C4-2B (cell line): ENCODE data around the gene SPDYE4.

Source experiments
- H3K27ac ChIP-seq: fragments of 450-650 bp; 2 replicates; pipeline ENCODE4 v1.5.1; 2017
- CTCF ChIP-seq: fragments of 450-650 bp; conservative IDR thresholded peaks from 2 replicates; pipeline ENCODE4 v1.5.1; 2017; ENCODE audit warnings: mild to moderate bottlenecking
- ZFX ChIP-seq: fragments of 450-650 bp; IDR thresholded peaks from 2 replicates; pipeline ENCODE4 v1.6.1; 2017

Gene SPDYE4

GRCh38 chr17:8781776-8782175 is 23.4 kb upstream of the SPDYE4 start:
- H3K27ac ChIP-seq, result no peak overlapping the region
- TF ChIP-seq ZFX (no peak), CTCF (no peak)

- TF ChIP-seq CTCF, result no peak
- no peak for TF ChIP-seq ZFX
These were observed 18.5 kb upstream of the SPDYE4 start for GRCh38 chr17:8776881-8777280.

GRCh38 chr17:8776248-8776647 is 17.9 kb upstream of the SPDYE4 start:
- TF ChIP-seq ZFX (no peak), CTCF (no peak)
- H3K27ac ChIP-seq, result no peak overlapping the region

More at GRCh38 chr17:8776881-8777280, 18.5 kb upstream of the SPDYE4 start:
- no peak overlapping the region for H3K27ac ChIP-seq

- TF ChIP-seq ZFX (no peak), CTCF (no peak)
- H3K27ac ChIP-seq, result no peak overlapping the region
These were observed 8.4 kb upstream of the SPDYE4 start for GRCh38 chr17:8766731-8767130.

GRCh38 chr17:8762012-8762411 is 3.7 kb upstream of the SPDYE4 start:
- TF ChIP-seq ZFX (no peak), CTCF (no peak)
- H3K27ac ChIP-seq, result no peak overlapping the region

- TF ChIP-seq ZFX, result no peak
- TF ChIP-seq CTCF, result no peak
- no peak overlapping the region for H3K27ac ChIP-seq
These were observed 1.2 kb downstream of the SPDYE4 start for GRCh38 chr17:8757189-8757588.

- no peak overlapping the region for H3K27ac ChIP-seq
- TF ChIP-seq ZFX (no peak), CTCF (no peak)
These were observed 2.6 kb downstream of the SPDYE4 start for GRCh38 chr17:8755590-8756255.
